ENCODE measurements around the gene NOTCH2. TPM values are rescaled to one million over a fixed set of nuclear protein-coding genes. Genes with fewer than 3 reads are reported as not detected.

The NOTCH2 gene
- total and polyA plus RNA-seq, 9 of the 15 experiments (the other 6 are each of a cell fraction or from before 2014, with no cell fraction given), result 0.04 to 1.2 (median 0.28) TPM; not detected in 1

DNA sequence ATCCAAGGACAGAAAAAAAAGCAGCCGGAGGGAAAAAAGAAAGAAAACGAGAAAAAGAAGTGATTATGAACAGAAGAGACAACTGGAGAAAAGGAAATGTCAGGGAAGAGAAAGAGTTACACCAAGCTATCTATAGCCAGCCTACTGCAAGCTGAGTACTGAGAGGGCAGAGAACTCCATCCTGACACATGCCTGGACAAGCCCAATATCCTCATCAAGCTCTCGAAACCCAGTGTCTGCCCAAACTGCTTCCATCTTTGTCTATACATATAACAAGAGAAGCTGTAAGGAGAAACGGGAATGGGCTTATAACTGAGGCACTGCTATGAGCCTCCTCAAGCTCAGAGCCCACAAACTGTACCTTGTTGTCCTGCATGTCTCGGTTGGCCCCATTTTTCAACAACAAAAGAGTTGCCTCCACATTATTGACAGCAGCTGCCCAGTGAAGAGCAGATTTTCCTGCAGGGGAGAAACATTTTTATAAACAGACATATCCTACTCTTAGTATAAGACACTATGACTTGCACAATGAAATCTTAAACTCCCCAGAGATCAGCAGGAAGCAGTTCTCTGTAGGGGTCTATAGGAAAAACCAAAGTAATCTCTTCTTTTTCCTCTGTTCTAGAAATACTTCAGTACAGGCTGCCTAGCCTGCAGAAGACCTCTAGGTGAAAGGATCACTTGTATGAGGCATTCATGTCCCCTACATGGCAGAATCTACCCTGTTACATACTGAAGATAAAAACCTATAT is 152.0 kb downstream of the NOTCH2 start:
- Histone ChIP-seq H3K9me1 (ENCODE audit: control insufficient read depth, insufficient read depth, low read length) (no peaks in the 10 kb centered on the region), H3K79me2 (ENCODE audit: control insufficient read depth, insufficient read depth, low read length) (no peaks in the 10 kb centered on the region), H3K27ac (ENCODE audit: extremely low read depth, low read depth, low read length) (no peak overlapping the region), H3K9ac (ENCODE audit: insufficient read depth in 1 of 2, low read depth in 2 of 2, low read length in 2 of 2) (no peak overlapping the region), H3K4me2 (ENCODE audit: insufficient read depth, low read length) (no peak overlapping the region), H3K4me3 (no peak overlapping the region), H3K36me3 (ENCODE audit: control insufficient read depth, insufficient read depth, low read length) (no peaks in the 10 kb centered on the region), H3K27me3 (ENCODE audit: control insufficient read depth in 2 of 2, insufficient read depth in 2 of 2, low read length in 2 of 2) (peaks cover 8 to 28% of the 10 kb centered on the region in 2 experiments; a peak in 4 of 5 replicates), H2AFZ (ENCODE audit: low read depth, low read length) (no peak overlapping the region), H3K4me1 (replicated peaks in 1 of 2; ENCODE audit: control insufficient read depth in 2 of 2, insufficient read depth in 2 of 2, low read length in 2 of 2) (peaks cover 0 to 6% of the 10 kb centered on the region in 2 experiments; a peak in 2 of 5 replicates), H3K9me3 (replicated peaks; ENCODE audit: control insufficient read depth, insufficient read depth, low read depth, low read length) (no peaks in the 10 kb centered on the region), H4K20me1 (replicated peaks; ENCODE audit: control insufficient read depth, insufficient read depth, low read length) (no peaks in the 10 kb centered on the region)
- FAIRE-seq (no peak), ATAC-seq (no peak), DNase-seq (ENCODE audit: extremely low read depth in 1 of 4, low spot score in 3 of 4) (no peak)
- ChIA-PET CTCF (ENCODE audit: low intra/inter-chr PET ratio) (no interaction called here), POLR2A (interaction anchor here (0.9 to 1.2 kb wide), 3 partner anchors 23 to 78 kb away, joined by 3 read pairs; no protein-coding TSS in a partner anchor)
- WGBS (ENCODE audit: insufficient coverage, low coverage, missing lambda C conversion rate), result under 1% methylated on average over 5 of the region's 5 CpGs
- BruUV-seq (replicated peaks), result no TSS peak
- in situ Hi-C loops (cut with MboI) (no loop called here), intact Hi-C loops (cut with micrococcal nuclease) (no loop called here)
- no peak for TF ChIP-seq FOXA1 (IDR thresholded peaks at IDR 0.05; ENCODE audit: borderline replicate concordance)
- TF ChIP-seq, protein P1, sequence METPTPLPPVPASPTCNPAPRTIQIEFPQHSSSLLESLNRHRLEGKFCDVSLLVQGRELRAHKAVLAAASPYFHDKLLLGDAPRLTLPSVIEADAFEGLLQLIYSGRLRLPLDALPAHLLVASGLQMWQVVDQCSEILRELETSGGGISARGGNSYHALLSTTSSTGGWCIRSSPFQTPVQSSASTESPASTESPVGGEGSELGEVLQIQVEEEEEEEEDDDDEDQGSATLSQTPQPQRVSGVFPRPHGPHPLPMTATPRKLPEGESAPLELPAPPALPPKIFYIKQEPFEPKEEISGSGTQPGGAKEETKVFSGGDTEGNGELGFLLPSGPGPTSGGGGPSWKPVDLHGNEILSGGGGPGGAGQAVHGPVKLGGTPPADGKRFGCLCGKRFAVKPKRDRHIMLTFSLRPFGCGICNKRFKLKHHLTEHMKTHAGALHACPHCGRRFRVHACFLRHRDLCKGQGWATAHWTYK (CRISPR knock-in tag; IDR thresholded peaks at IDR 0.05), result no peak
- no peak for TF ChIP-seq CCNT2 (IDR thresholded peaks at IDR 0.05; ENCODE audit: borderline replicate concordance, extremely low read depth, insufficient read length, low read depth, low read length)
- TF ChIP-seq PRPF4 (IDR thresholded peaks at IDR 0.05; ENCODE audit: insufficient read depth, low read depth, low read length, poor library complexity, severe bottlenecking), result no peak
- TF ChIP-seq, protein P2, sequence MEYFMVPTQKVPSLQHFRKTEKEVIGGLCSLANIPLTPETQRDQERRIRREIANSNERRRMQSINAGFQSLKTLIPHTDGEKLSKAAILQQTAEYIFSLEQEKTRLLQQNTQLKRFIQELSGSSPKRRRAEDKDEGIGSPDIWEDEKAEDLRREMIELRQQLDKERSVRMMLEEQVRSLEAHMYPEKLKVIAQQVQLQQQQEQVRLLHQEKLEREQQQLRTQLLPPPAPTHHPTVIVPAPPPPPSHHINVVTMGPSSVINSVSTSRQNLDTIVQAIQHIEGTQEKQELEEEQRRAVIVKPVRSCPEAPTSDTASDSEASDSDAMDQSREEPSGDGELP (CRISPR knock-in tag; IDR thresholded peaks at IDR 0.05; ENCODE audit: borderline replicate concordance), result no peak
- TF ChIP-seq ZNF174 (CRISPR knock-in tag; IDR thresholded peaks at IDR 0.05), result no peak
- no peak for TF ChIP-seq RHOXF2B (CRISPR knock-in tag; conservative IDR thresholded peaks at IDR 0.05)
- TF ChIP-seq, protein P3, sequence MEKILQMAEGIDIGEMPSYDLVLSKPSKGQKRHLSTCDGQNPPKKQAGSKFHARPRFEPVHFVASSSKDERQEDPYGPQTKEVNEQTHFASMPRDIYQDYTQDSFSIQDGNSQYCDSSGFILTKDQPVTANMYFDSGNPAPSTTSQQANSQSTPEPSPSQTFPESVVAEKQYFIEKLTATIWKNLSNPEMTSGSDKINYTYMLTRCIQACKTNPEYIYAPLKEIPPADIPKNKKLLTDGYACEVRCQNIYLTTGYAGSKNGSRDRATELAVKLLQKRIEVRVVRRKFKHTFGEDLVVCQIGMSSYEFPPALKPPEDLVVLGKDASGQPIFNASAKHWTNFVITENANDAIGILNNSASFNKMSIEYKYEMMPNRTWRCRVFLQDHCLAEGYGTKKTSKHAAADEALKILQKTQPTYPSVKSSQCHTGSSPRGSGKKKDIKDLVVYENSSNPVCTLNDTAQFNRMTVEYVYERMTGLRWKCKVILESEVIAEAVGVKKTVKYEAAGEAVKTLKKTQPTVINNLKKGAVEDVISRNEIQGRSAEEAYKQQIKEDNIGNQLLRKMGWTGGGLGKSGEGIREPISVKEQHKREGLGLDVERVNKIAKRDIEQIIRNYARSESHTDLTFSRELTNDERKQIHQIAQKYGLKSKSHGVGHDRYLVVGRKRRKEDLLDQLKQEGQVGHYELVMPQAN (IDR thresholded peaks at IDR 0.05; ENCODE audit: borderline replicate concordance), result no peak
- TF ChIP-seq THRAP3 (IDR thresholded peaks at IDR 0.05; ENCODE audit: borderline replicate concordance), result no peak
- no peak for TF ChIP-seq ZNF23 (CRISPR knock-in tag; IDR thresholded peaks at IDR 0.05)
- TF ChIP-seq ZNF444 (CRISPR knock-in tag; IDR thresholded peaks at IDR 0.05), result no peak
- TF ChIP-seq, protein P4, sequence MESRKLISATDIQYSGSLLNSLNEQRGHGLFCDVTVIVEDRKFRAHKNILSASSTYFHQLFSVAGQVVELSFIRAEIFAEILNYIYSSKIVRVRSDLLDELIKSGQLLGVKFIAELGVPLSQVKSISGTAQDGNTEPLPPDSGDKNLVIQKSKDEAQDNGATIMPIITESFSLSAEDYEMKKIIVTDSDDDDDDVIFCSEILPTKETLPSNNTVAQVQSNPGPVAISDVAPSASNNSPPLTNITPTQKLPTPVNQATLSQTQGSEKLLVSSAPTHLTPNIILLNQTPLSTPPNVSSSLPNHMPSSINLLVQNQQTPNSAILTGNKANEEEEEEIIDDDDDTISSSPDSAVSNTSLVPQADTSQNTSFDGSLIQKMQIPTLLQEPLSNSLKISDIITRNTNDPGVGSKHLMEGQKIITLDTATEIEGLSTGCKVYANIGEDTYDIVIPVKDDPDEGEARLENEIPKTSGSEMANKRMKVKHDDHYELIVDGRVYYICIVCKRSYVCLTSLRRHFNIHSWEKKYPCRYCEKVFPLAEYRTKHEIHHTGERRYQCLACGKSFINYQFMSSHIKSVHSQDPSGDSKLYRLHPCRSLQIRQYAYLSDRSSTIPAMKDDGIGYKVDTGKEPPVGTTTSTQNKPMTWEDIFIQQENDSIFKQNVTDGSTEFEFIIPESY (CRISPR knock-in tag; IDR thresholded peaks at IDR 0.05), result no peak
- no peak for TF ChIP-seq RAD51 (IDR thresholded peaks at IDR 0.05; ENCODE audit: borderline replicate concordance, low read depth)
- no peak for TF ChIP-seq FOSL1 (tag; conservative IDR thresholded peaks at IDR 0.05)
- no peak for TF ChIP-seq ZNF217 (CRISPR knock-in tag; IDR thresholded peaks at IDR 0.05)
- TF ChIP-seq ZNF41 (CRISPR knock-in tag; conservative IDR thresholded peaks at IDR 0.05), result no peak

Measured in K562 (cell line).